ENCODE measurements around the gene MIPOL1. TPM values are rescaled to one million over a fixed set of nuclear protein-coding genes. Genes with fewer than 3 reads are reported as not detected.
A peak's percentile ranks its signal among the peaks of the same experiment; 100 is the strongest.

The MIPOL1 gene
- total and polyA plus RNA-seq, 2 of the 13 experiments (the other 11 are each of a cell fraction or from before 2014, with no cell fraction given), result 8.6 to 34.2 TPM

- TF ChIP-seq KLF6 (CRISPR knock-in tag; IDR thresholded peaks at IDR 0.05) (0 out of 2 replicates have a peak, but pooled peaks have one; percentile 4), ONECUT2 (CRISPR knock-in tag; IDR thresholded peaks at IDR 0.05) (peak; percentile 3; the same call in 1 of the 2 replicates), ATF6 (CRISPR knock-in tag; conservative IDR thresholded peaks at IDR 0.05) (0 out of 2 replicates have a peak, but pooled peaks have one; percentile 5), KIAA2018 (CRISPR knock-in tag; IDR thresholded peaks at IDR 0.05; ENCODE audit: borderline replicate concordance) (0 out of 2 replicates have a peak, but pooled peaks have one; percentile 1), TEAD2 (CRISPR knock-in tag; IDR thresholded peaks at IDR 0.05) (no peak), ZKSCAN8 (CRISPR knock-in tag; IDR thresholded peaks at IDR 0.05; ENCODE audit: borderline replicate concordance) (0 out of 2 replicates have a peak, but pooled peaks have one; percentile 3), CERS6 (CRISPR knock-in tag; IDR thresholded peaks at IDR 0.05) (no peak), KDM5A (IDR thresholded peaks at IDR 0.05; ENCODE audit: borderline replicate concordance, low read length) (no peak), PAWR (CRISPR knock-in tag; IDR thresholded peaks at IDR 0.05; ENCODE audit: borderline replicate concordance) (no peak), ZNF451 (CRISPR knock-in tag; IDR thresholded peaks at IDR 0.05) (no peak)
Measured at GRCh38 chr14:37172936-37173614, 24.7 kb upstream of the MIPOL1 start (continued).
